Lower lobe of right lung (tissue), 2 donors: Measurements from ENCODE around the gene SLAMF1. TPM values are rescaled to one million over a fixed set of nuclear protein-coding genes. Genes with fewer than 3 reads are reported as not detected.

ENCODE experiments used
- ATAC-seq, 2 donors: fragments of 200-7000 bp; cut with Tn5 transposase; one replicate each; pipeline ENCODE4 v1.9.1; 2020 to 2022; ENCODE audit warnings: mild to moderate bottlenecking in 2 of 2, moderate library complexity in 2 of 2
- DNase-seq: peaks from one replicate; pipeline ENCODE4 v3.0.0-alpha.2; 2020
- H3K27ac ChIP-seq: fragments of 200-600 bp; one replicate; pipeline ENCODE4 v1.8.0; 2022
- H3K27me3 ChIP-seq: fragments of 200-600 bp; one replicate; pipeline ENCODE4 v1.8.0; 2022; ENCODE audit warnings: low read depth
- H3K36me3 ChIP-seq: fragments of 200-600 bp; one replicate; pipeline ENCODE4 v1.8.0; 2022; ENCODE audit warnings: mild to moderate bottlenecking
- H3K4me1 ChIP-seq: fragments of 200-600 bp; one replicate; pipeline ENCODE4 v1.8.0; 2022
- H3K4me3 ChIP-seq: fragments of 200-600 bp; one replicate; pipeline ENCODE4 v1.8.0; 2022; ENCODE audit warnings: mild to moderate bottlenecking
- H3K9me3 ChIP-seq: fragments of 200-600 bp; one replicate; pipeline ENCODE4 v1.8.0; 2022
- intact Hi-C: fragments of 100-400 bp; cut with DNase I; formaldehyde crosslinking; loops from one replicate; pipeline ENCODE4 v1.11.0; 2022
- total RNA-seq: library from RNA; stranded (reverse); fragmentation: NEBNext Ultra II Directional; extraction: Animal tissue kit (Norgen Biotek cat#: 25700); gene quantifications from one replicate; pipeline ENCODE4 v1.2.1, GENCODE V29; 2021
- TF ChIP-seq, protein P1 (sequence below): fragments of 200-600 bp; IDR thresholded peaks from one replicate; pipeline ENCODE4 v1.8.0; 2022; ENCODE audit warnings: antibody characterized with exemption, mild to moderate bottlenecking
- donor health status: DM: no; HTN: yes; CAD: no; lungs with severe emphysema.

Gene SLAMF1
- total RNA-seq, 1 donor from 2014 or later, result 1.4 TPM

DNA sequence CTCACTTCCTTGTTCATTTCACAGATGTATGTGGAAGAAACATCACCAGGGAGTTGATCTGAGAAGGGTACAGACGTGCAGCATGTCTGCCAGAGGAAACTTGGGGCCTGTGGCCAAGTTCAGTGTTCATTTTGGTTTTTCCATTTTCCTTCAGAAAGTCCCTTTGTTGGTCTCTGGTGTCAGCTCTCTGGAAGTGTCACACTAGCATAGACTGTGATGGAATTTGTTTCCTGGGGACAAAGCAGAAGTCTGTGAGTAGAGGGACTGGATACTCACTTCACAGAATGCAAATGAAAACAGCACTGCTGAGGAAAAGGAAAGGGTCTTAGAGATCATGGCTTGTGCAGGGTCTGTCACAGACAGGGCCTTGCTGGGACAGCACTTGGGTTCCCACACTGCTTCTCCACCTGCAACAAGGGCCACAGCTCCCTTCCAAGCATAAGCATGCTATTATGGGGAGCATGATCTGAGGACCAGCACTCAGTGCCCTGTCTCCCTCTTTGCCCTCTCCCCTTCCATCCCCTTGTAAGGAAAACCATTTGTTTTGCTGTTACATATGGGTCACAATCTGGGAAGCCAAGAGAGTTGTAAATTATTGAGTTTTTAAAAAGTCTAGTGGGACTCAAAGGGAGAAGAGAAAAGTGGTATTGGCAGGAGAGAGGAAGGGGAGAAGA lies 36.1 kb downstream of the SLAMF1 start:
- no peaks in the 10 kb centered on the region for H3K27me3 ChIP-seq
- no peak overlapping the region for H3K4me3 ChIP-seq
- ATAC-seq (no peak), DNase-seq (no peak)
- no peak overlapping the region for H3K27ac ChIP-seq
- H3K36me3 ChIP-seq, result no peaks in the 10 kb centered on the region
- TF ChIP-seq, protein P1, sequence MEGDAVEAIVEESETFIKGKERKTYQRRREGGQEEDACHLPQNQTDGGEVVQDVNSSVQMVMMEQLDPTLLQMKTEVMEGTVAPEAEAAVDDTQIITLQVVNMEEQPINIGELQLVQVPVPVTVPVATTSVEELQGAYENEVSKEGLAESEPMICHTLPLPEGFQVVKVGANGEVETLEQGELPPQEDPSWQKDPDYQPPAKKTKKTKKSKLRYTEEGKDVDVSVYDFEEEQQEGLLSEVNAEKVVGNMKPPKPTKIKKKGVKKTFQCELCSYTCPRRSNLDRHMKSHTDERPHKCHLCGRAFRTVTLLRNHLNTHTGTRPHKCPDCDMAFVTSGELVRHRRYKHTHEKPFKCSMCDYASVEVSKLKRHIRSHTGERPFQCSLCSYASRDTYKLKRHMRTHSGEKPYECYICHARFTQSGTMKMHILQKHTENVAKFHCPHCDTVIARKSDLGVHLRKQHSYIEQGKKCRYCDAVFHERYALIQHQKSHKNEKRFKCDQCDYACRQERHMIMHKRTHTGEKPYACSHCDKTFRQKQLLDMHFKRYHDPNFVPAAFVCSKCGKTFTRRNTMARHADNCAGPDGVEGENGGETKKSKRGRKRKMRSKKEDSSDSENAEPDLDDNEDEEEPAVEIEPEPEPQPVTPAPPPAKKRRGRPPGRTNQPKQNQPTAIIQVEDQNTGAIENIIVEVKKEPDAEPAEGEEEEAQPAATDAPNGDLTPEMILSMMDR, result no peak
- intact Hi-C loops, result no loop called here
- no peaks in the 10 kb centered on the region for H3K4me1 ChIP-seq
- H3K9me3 ChIP-seq, result no peaks in the 10 kb centered on the region

- Histone ChIP-seq H3K27me3 (no peaks in the 10 kb centered on the region), H3K36me3 (no peaks in the 10 kb centered on the region), H3K4me1 (no peaks in the 10 kb centered on the region), H3K9me3 (no peaks in the 10 kb centered on the region), H3K27ac (no peak overlapping the region), H3K4me3 (no peak overlapping the region)
- no peak for DNase-seq
- TF ChIP-seq, protein P1, result no peak
- ATAC-seq, result no peak
- intact Hi-C loops, result loop anchor here (5.0 kb wide), 1 partner anchor 182 kb away; no protein-coding TSS in a partner anchor
Measured at GRCh38 chr1:160608941-160609340, 37.9 kb downstream of the SLAMF1 start.

DNA sequence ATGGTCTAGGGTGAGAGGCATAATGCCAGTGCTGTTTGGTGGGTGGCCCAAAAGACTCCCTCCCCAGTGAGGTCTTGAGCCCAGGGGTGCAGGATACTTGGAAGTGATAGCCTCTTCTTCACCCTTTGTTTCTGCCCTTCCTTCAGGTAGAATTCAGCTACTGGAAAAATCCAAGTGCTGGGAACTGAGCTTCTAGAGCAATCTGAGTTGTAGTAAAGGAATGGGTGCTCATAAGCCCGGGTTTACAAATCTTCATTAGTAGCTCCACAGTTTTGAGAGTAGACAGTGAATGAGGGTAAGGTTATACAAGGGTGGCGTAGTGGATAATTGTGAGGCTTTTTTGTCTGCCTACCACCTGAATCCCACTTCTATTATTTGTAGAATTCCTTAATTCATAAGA lies 38.3 kb downstream of the SLAMF1 start:
- Histone ChIP-seq H3K27ac (no peak overlapping the region), H3K27me3 (no peaks in the 10 kb centered on the region), H3K9me3 (no peaks in the 10 kb centered on the region), H3K36me3 (no peaks in the 10 kb centered on the region), H3K4me3 (no peak overlapping the region), H3K4me1 (no peaks in the 10 kb centered on the region)
- DNase-seq (no peak), ATAC-seq (no peak)
- TF ChIP-seq, protein P1, result no peak
- intact Hi-C loops, result loop anchor here (5.0 kb wide), 1 partner anchor 181 kb away; no protein-coding TSS in a partner anchor

- Histone ChIP-seq H3K4me3 (no peak overlapping the region), H3K9me3 (no peaks in the 10 kb centered on the region), H3K36me3 (no peaks in the 10 kb centered on the region), H3K27me3 (no peaks in the 10 kb centered on the region), H3K4me1 (no peaks in the 10 kb centered on the region), H3K27ac (no peak overlapping the region)
- peak in 1 of 2 donors; percentile 28 for ATAC-seq
- DNase-seq, result no peak
- intact Hi-C loops, result loop anchor here (5.0 kb wide), 1 partner anchor 181 kb away; no protein-coding TSS in a partner anchor
- TF ChIP-seq, protein P1, result no peak
Measured at GRCh38 chr1:160608057-160608456, 38.8 kb downstream of the SLAMF1 start.

- Histone ChIP-seq H3K4me1 (no peaks in the 10 kb centered on the region), H3K4me3 (no peak overlapping the region), H3K27me3 (no peaks in the 10 kb centered on the region), H3K36me3 (no peaks in the 10 kb centered on the region), H3K27ac (no peak overlapping the region), H3K9me3 (no peaks in the 10 kb centered on the region)
- ATAC-seq (peak; percentile 37 to 46), DNase-seq (no peak)
- TF ChIP-seq, protein P1, result no peak
- intact Hi-C loops, result loop anchor here (5.0 kb wide), 1 partner anchor 180 kb away; no protein-coding TSS in a partner anchor
Measured at GRCh38 chr1:160607672-160608032, 39.2 kb downstream of the SLAMF1 start.
